ENCODE measurements around the gene CNTN2.

The CNTN2 gene

GRCh38 chr1:205084360-205084759 is 41.3 kb downstream of the CNTN2 start, which contains the start of gene TMEM81:
TMEM81 (minus strand) TSS chr1:205084460; CDS start chr1:205084320, 140 bp downstream.
- H3K27me3 Mint-ChIP-seq (ENCODE audit: low read depth): no peaks in the 10 kb centered on the region
- H3K36me3 Mint-ChIP-seq (ENCODE audit: low read depth): peaks cover 29% of the 10 kb centered on the region
- H3K4me3 Mint-ChIP-seq: no peak within 1 kb of the TSS
- H3K9me3 Mint-ChIP-seq: no peaks in the 10 kb centered on the region
- no peaks in the 10 kb centered on the region for H3K4me1 Mint-ChIP-seq (ENCODE audit: low read depth)
- H3K27ac Mint-ChIP-seq: no peak within 1 kb of the TSS

- Mint-ChIP-seq H3K36me3 (ENCODE audit: low read depth) (peaks cover 30% of the 10 kb centered on the region), H3K27me3 (ENCODE audit: low read depth) (no peaks in the 10 kb centered on the region), H3K27ac (no peak overlapping the region), H3K9me3 (no peaks in the 10 kb centered on the region), H3K4me1 (ENCODE audit: low read depth) (peaks cover 2% of the 10 kb centered on the region), H3K4me3 (no peak overlapping the region)
Measured at GRCh38 chr1:205088341-205088740, 45.3 kb downstream of the CNTN2 start.

GRCh38 chr1:205091043-205091740 is 48.2 kb downstream of the CNTN2 start:
- H3K27me3 Mint-ChIP-seq (ENCODE audit: low read depth): no peaks in the 10 kb centered on the region
- no peak overlapping the region for H3K27ac Mint-ChIP-seq
- peaks cover 28% of the 10 kb centered on the region for H3K36me3 Mint-ChIP-seq (ENCODE audit: low read depth)
- H3K4me1 Mint-ChIP-seq (ENCODE audit: low read depth): peaks cover 2% of the 10 kb centered on the region
- no peak overlapping the region for H3K4me3 Mint-ChIP-seq
- no peaks in the 10 kb centered on the region for H3K9me3 Mint-ChIP-seq

- Mint-ChIP-seq H3K27me3 (ENCODE audit: low read depth) (no peaks in the 10 kb centered on the region), H3K4me3 (no peak overlapping the region), H3K9me3 (no peaks in the 10 kb centered on the region), H3K36me3 (ENCODE audit: low read depth) (peaks cover 40% of the 10 kb centered on the region), H3K27ac (no peak overlapping the region), H3K4me1 (ENCODE audit: low read depth) (peaks cover 2% of the 10 kb centered on the region)
Measured at GRCh38 chr1:205095422-205095821, 52.4 kb downstream of the CNTN2 start.

- Mint-ChIP-seq H3K27ac (no peak overlapping the region), H3K4me1 (ENCODE audit: low read depth) (no peaks in the 10 kb centered on the region), H3K36me3 (ENCODE audit: low read depth) (peaks cover 42% of the 10 kb centered on the region), H3K4me3 (no peak overlapping the region), H3K27me3 (ENCODE audit: low read depth) (no peaks in the 10 kb centered on the region), H3K9me3 (no peaks in the 10 kb centered on the region)
Measured at GRCh38 chr1:205098242-205098641, 55.2 kb downstream of the CNTN2 start.

GRCh38 chr1:205102404-205102803 is 59.4 kb downstream of the CNTN2 start:
- no peaks in the 10 kb centered on the region for H3K27me3 Mint-ChIP-seq (ENCODE audit: low read depth)
- H3K4me1 Mint-ChIP-seq (ENCODE audit: low read depth): no peaks in the 10 kb centered on the region

GRCh38 chr1:205107327-205107726 is 64.3 kb downstream of the CNTN2 start:
- H3K36me3 Mint-ChIP-seq (ENCODE audit: low read depth): peaks cover 39% of the 10 kb centered on the region
- H3K4me1 Mint-ChIP-seq (ENCODE audit: low read depth): peaks cover 1% of the 10 kb centered on the region
- H3K27ac Mint-ChIP-seq: no peak overlapping the region
- no peak overlapping the region for H3K4me3 Mint-ChIP-seq
- no peaks in the 10 kb centered on the region for H3K27me3 Mint-ChIP-seq (ENCODE audit: low read depth)
- no peaks in the 10 kb centered on the region for H3K9me3 Mint-ChIP-seq

More at GRCh38 chr1:205102404-205102803, 59.4 kb downstream of the CNTN2 start:
- no peak overlapping the region for H3K27ac Mint-ChIP-seq
- H3K9me3 Mint-ChIP-seq: no peaks in the 10 kb centered on the region
- peaks cover 46% of the 10 kb centered on the region for H3K36me3 Mint-ChIP-seq (ENCODE audit: low read depth)
- H3K4me3 Mint-ChIP-seq: no peak overlapping the region

GRCh38 chr1:205108464-205108863 is 65.5 kb downstream of the CNTN2 start:
- H3K4me1 Mint-ChIP-seq (ENCODE audit: low read depth): peaks cover 1% of the 10 kb centered on the region
- H3K9me3 Mint-ChIP-seq: no peaks in the 10 kb centered on the region
- peaks cover 39% of the 10 kb centered on the region for H3K36me3 Mint-ChIP-seq (ENCODE audit: low read depth)
- H3K27me3 Mint-ChIP-seq (ENCODE audit: low read depth): no peaks in the 10 kb centered on the region
- no peak overlapping the region for H3K27ac Mint-ChIP-seq
- no peak overlapping the region for H3K4me3 Mint-ChIP-seq

- Mint-ChIP-seq H3K27ac (no peak overlapping the region), H3K4me3 (no peak overlapping the region), H3K27me3 (ENCODE audit: low read depth) (no peaks in the 10 kb centered on the region), H3K9me3 (no peaks in the 10 kb centered on the region), H3K36me3 (ENCODE audit: low read depth) (peaks cover 32% of the 10 kb centered on the region), H3K4me1 (ENCODE audit: low read depth) (peaks cover 1% of the 10 kb centered on the region)
Measured at GRCh38 chr1:205109269-205109668, 66.3 kb downstream of the CNTN2 start.

GRCh38 chr1:205109711-205110110 is 66.7 kb downstream of the CNTN2 start:
- Mint-ChIP-seq H3K27ac (no peak overlapping the region), H3K27me3 (ENCODE audit: low read depth) (no peaks in the 10 kb centered on the region), H3K4me1 (ENCODE audit: low read depth) (peaks cover 1% of the 10 kb centered on the region), H3K4me3 (no peak overlapping the region), H3K9me3 (no peaks in the 10 kb centered on the region), H3K36me3 (ENCODE audit: low read depth) (peaks cover 30% of the 10 kb centered on the region)

GRCh38 chr1:205111354-205111753 is 68.3 kb downstream of the CNTN2 start:
- Mint-ChIP-seq H3K27me3 (ENCODE audit: low read depth) (no peaks in the 10 kb centered on the region), H3K9me3 (no peaks in the 10 kb centered on the region), H3K27ac (no peak overlapping the region), H3K4me3 (no peak overlapping the region), H3K36me3 (ENCODE audit: low read depth) (peaks cover 21% of the 10 kb centered on the region), H3K4me1 (ENCODE audit: low read depth) (peaks cover 3% of the 10 kb centered on the region)

GRCh38 chr1:205118752-205119151 is 75.7 kb downstream of the CNTN2 start:
- H3K9me3 Mint-ChIP-seq: no peaks in the 10 kb centered on the region
- no peak overlapping the region for H3K4me3 Mint-ChIP-seq
- H3K36me3 Mint-ChIP-seq (ENCODE audit: low read depth): peaks cover 11% of the 10 kb centered on the region
- no peak overlapping the region for H3K27ac Mint-ChIP-seq
- no peaks in the 10 kb centered on the region for H3K27me3 Mint-ChIP-seq (ENCODE audit: low read depth)
- peaks cover 32% of the 10 kb centered on the region for H3K4me1 Mint-ChIP-seq (ENCODE audit: low read depth)

- Mint-ChIP-seq H3K4me1 (ENCODE audit: low read depth) (peaks cover 30% of the 10 kb centered on the region), H3K9me3 (no peaks in the 10 kb centered on the region), H3K27me3 (ENCODE audit: low read depth) (no peaks in the 10 kb centered on the region), H3K4me3 (peak within 1 kb of the TSS; percentile 92), H3K27ac (peak within 1 kb of the TSS; percentile 99), H3K36me3 (ENCODE audit: low read depth) (peaks cover 8% of the 10 kb centered on the region)
Measured at GRCh38 chr1:205121660-205122488, 78.9 kb downstream of the CNTN2 start, which contains the start of gene RBBP5. RBBP5 (minus strand) TSS chr1:205121978; CDS start chr1:205121873, 105 bp downstream.

GRCh38 chr1:205122489-205122882 is 79.5 kb downstream of the CNTN2 start:
- Mint-ChIP-seq H3K4me1 (ENCODE audit: low read depth) (peaks cover 30% of the 10 kb centered on the region), H3K27me3 (ENCODE audit: low read depth) (no peaks in the 10 kb centered on the region)

GRCh38 chr1:205124726-205125125 is 81.7 kb downstream of the CNTN2 start:
- Mint-ChIP-seq H3K27me3 (ENCODE audit: low read depth) (no peaks in the 10 kb centered on the region), H3K36me3 (ENCODE audit: low read depth) (peaks cover 3% of the 10 kb centered on the region), H3K27ac (no peak overlapping the region), H3K4me1 (ENCODE audit: low read depth) (peaks cover 22% of the 10 kb centered on the region), H3K9me3 (no peaks in the 10 kb centered on the region), H3K4me3 (no peak overlapping the region)

More at GRCh38 chr1:205122489-205122882, 79.5 kb downstream of the CNTN2 start:
- Mint-ChIP-seq H3K4me3 (peak overlapping the region; percentile 92), H3K36me3 (ENCODE audit: low read depth) (peaks cover 8% of the 10 kb centered on the region), H3K27ac (peak overlapping the region; percentile 99), H3K9me3 (no peaks in the 10 kb centered on the region)

Data from T-helper 1 cell treated with Interleukin-12 subunit alpha and Interleukin-12 subunit beta and Interleukin-4 antibody, amounts not matched to agents 30 μg/mL and 1 μg/mL, for 36 hours (primary cell).